ENCODE data around the gene TDRD3.

DNA sequence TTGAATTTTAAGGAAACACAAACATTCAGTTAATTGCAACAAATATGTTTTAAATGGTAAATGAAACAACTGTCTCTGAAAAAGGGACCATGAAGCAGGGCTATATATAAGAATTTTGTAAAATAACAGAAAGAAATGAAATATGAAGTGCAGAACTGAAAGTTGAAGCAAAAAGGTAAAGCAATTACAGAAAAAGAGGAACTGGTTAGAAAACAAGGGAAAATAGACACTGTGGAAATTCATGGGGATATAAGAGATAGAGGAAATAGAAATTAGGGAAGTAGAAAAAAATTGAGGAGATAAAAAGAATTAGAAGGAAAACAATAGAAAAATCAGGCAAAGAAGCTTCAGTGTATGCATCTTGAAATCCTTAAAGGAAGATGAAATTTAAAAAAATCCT, 40.0 kb upstream of the TDRD3 start:
- TF ChIP-seq, protein P1, sequence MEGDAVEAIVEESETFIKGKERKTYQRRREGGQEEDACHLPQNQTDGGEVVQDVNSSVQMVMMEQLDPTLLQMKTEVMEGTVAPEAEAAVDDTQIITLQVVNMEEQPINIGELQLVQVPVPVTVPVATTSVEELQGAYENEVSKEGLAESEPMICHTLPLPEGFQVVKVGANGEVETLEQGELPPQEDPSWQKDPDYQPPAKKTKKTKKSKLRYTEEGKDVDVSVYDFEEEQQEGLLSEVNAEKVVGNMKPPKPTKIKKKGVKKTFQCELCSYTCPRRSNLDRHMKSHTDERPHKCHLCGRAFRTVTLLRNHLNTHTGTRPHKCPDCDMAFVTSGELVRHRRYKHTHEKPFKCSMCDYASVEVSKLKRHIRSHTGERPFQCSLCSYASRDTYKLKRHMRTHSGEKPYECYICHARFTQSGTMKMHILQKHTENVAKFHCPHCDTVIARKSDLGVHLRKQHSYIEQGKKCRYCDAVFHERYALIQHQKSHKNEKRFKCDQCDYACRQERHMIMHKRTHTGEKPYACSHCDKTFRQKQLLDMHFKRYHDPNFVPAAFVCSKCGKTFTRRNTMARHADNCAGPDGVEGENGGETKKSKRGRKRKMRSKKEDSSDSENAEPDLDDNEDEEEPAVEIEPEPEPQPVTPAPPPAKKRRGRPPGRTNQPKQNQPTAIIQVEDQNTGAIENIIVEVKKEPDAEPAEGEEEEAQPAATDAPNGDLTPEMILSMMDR (IDR thresholded peaks at IDR 0.05): no peak
- TF ChIP-seq POLR2A (IDR thresholded peaks at IDR 0.05): no peak
